SU-DHL-6 (cell line): ENCODE data around the gene ATP6V0C.

Experiments used
- EZH2phosphoT487 ChIP-seq: fragments of 200-600 bp; sonication (generic), shearing (Covaris generic); conservative IDR thresholded peaks from 2 replicates; pipeline ENCODE4 v1.6.1; 2018; ENCODE audit warnings: mild to moderate bottlenecking, antibody characterized with exemption, low read length, moderate library complexity, mixed read lengths
- TF ChIP-seq, protein P1 (sequence below): fragments of 200-600 bp; sonication (generic); IDR thresholded peaks from one replicate; pipeline ENCODE4 v1.5.1; 2017; ENCODE audit warnings: antibody characterized with exemption, mild to moderate bottlenecking, low read length, moderate library complexity; ENCODE audit not compliant: insufficient read depth, poor library complexity, severe bottlenecking

GRCh38 chr16:2526135-2526534 is 12.4 kb downstream of the ATP6V0C start:
- TF ChIP-seq, protein P1, sequence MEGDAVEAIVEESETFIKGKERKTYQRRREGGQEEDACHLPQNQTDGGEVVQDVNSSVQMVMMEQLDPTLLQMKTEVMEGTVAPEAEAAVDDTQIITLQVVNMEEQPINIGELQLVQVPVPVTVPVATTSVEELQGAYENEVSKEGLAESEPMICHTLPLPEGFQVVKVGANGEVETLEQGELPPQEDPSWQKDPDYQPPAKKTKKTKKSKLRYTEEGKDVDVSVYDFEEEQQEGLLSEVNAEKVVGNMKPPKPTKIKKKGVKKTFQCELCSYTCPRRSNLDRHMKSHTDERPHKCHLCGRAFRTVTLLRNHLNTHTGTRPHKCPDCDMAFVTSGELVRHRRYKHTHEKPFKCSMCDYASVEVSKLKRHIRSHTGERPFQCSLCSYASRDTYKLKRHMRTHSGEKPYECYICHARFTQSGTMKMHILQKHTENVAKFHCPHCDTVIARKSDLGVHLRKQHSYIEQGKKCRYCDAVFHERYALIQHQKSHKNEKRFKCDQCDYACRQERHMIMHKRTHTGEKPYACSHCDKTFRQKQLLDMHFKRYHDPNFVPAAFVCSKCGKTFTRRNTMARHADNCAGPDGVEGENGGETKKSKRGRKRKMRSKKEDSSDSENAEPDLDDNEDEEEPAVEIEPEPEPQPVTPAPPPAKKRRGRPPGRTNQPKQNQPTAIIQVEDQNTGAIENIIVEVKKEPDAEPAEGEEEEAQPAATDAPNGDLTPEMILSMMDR = no peak
- no peak for TF ChIP-seq EZH2phosphoT487
